Measurements from ENCODE around the gene FAM47E. TPM values are rescaled to one million over a fixed set of nuclear protein-coding genes. Genes with fewer than 3 reads are reported as not detected.

Gene FAM47E
- total and polyA plus RNA-seq, 12 donors = 2.8 to 23.8 (median 5.3) TPM

- H3K4me1 ChIP-seq (replicated peaks in 1 of 2) = no peaks in the 10 kb centered on the region
- no peak for TF ChIP-seq CTCF (IDR thresholded peaks at IDR 0.05)
- no peak for TF ChIP-seq POLR2A (IDR thresholded peaks at IDR 0.05)
- H3K4me3 ChIP-seq = no peak overlapping the region
- no peaks in the 10 kb centered on the region for H3K36me3 ChIP-seq (replicated peaks in 1 of 2)
- no peaks in the 10 kb centered on the region for H3K27me3 ChIP-seq
- H3K9me3 ChIP-seq (replicated peaks in 1 of 3) = no peaks in the 10 kb centered on the region
- intact Hi-C loops (cut with DNase I) = loop anchor here (10.0 kb wide), 2 partner anchors 72 to 118 kb away; no protein-coding TSS in a partner anchor
- no peak for DNase-seq
- H3K27ac ChIP-seq = no peak overlapping the region
- WGBS, 4 donors = 81 to 94% (median 85%) methylated on average over 1 of the region's 1 CpG
Measured at GRCh38 chr4:76256968-76257367, 5.4 kb downstream of the FAM47E start.

GRCh38 chr4:76257824-76258223, 6.3 kb downstream of the FAM47E start:
- Histone ChIP-seq H3K27me3 (no peaks in the 10 kb centered on the region), H3K36me3 (replicated peaks in 1 of 2) (no peaks in the 10 kb centered on the region), H3K27ac (no peak overlapping the region), H3K4me1 (replicated peaks in 1 of 2) (no peaks in the 10 kb centered on the region), H3K9me3 (replicated peaks in 1 of 3) (no peaks in the 10 kb centered on the region), H3K4me3 (no peak overlapping the region)
- intact Hi-C loops (cut with DNase I) = loop anchor here (10.0 kb wide), 2 partner anchors 73 to 117 kb away; no protein-coding TSS in a partner anchor
- no peak for DNase-seq
- TF ChIP-seq POLR2A (IDR thresholded peaks at IDR 0.05) (no peak), CTCF (IDR thresholded peaks at IDR 0.05) (no peak)
- 90 to 100% (median 96%) methylated on average over 3 of the region's 3 CpGs for WGBS, 4 donors

- Histone ChIP-seq H3K4me1 (replicated peaks in 1 of 2) (no peaks in the 10 kb centered on the region), H3K36me3 (replicated peaks in 1 of 2) (no peaks in the 10 kb centered on the region), H3K27me3 (no peaks in the 10 kb centered on the region), H3K4me3 (no peak overlapping the region), H3K27ac (no peak overlapping the region), H3K9me3 (replicated peaks in 1 of 3) (no peaks in the 10 kb centered on the region)
- no peak for DNase-seq
- WGBS, 4 donors = 0 to 98% (median 36%) methylated on average over 1 of the region's 1 CpG
- intact Hi-C loops (cut with DNase I) = loop anchor here in 1 of 2 donors (10.0 kb wide), 1 partner anchor 124 kb away; no protein-coding TSS in a partner anchor
- TF ChIP-seq POLR2A (IDR thresholded peaks at IDR 0.05) (no peak), CTCF (IDR thresholded peaks at IDR 0.05) (no peak)
Measured at GRCh38 chr4:76260571-76260970, 9.1 kb downstream of the FAM47E start.

- 88 to 94% (median 92%) methylated on average over 6 of the region's 6 CpGs for WGBS, 4 donors
- Histone ChIP-seq H3K4me3 (no peak overlapping the region), H3K36me3 (replicated peaks in 1 of 2) (no peaks in the 10 kb centered on the region), H3K27me3 (no peaks in the 10 kb centered on the region), H3K4me1 (replicated peaks in 1 of 2) (no peaks in the 10 kb centered on the region), H3K9me3 (replicated peaks in 1 of 3) (no peaks in the 10 kb centered on the region), H3K27ac (no peak overlapping the region)
- TF ChIP-seq POLR2A (IDR thresholded peaks at IDR 0.05) (no peak), CTCF (IDR thresholded peaks at IDR 0.05) (no peak)
- no peak for DNase-seq
- intact Hi-C loops (cut with DNase I) = loop anchor here in 1 of 2 donors (10.0 kb wide), 1 partner anchor 119 kb away; no protein-coding TSS in a partner anchor
Measured at GRCh38 chr4:76265631-76266218, 14.2 kb downstream of the FAM47E start.

Data from adrenal gland (tissue), 12 donors.